ENCODE data around the gene PPFIA1.
"Not testable (repeated sequence)": the region's sequence is repeated elsewhere in the genome, so short reads cannot be mapped to it uniquely, and the experiment has no call there.

PPFIA1 gene

DNA sequence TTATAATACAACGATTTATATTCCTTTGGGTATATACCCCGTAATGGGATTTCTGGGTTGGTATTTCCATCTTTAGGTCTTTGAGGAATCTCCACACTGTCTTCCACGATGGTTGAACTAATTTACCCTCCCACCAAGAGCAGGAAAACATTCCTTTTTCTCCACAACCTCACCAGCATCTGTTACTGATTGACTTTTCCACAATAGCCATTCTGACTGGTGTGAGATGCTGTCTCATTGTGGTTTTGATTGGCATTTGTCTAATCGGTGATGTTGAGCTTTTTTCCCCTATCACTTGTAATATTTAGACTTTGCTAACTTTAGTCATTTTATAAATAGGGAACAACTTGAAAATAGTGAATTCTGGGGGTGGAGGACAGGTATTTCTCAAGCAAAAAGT lies 58.1 kb downstream of the PPFIA1 start:
- DNase-seq, result no peak

DNA sequence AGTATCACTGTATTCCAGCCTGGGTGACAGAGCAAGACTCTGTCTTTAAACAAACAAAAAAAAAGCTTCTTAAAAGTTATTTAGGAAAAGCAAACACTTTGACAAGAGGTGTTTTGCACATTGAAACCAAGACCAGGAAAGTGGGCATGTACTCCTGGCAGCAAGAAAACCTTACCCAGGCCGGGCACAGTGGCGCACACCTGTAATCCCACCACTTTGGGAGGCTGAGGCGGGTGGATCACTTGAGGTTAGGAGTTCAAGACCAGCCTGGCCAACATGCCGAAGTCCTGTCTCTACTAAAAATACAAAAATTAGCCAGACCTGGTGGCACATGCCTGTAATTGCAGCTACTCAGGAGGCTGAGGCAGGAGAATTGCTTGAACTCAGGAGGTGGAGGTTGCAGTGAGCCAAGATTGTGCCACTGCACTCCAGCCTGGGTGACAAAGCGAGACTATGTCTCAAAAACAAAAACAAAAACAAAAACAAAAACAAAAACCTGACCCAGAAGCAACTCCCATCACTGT lies 60.9 kb downstream of the PPFIA1 start:
- DNase-seq, result not testable (repeated sequence)

DNA sequence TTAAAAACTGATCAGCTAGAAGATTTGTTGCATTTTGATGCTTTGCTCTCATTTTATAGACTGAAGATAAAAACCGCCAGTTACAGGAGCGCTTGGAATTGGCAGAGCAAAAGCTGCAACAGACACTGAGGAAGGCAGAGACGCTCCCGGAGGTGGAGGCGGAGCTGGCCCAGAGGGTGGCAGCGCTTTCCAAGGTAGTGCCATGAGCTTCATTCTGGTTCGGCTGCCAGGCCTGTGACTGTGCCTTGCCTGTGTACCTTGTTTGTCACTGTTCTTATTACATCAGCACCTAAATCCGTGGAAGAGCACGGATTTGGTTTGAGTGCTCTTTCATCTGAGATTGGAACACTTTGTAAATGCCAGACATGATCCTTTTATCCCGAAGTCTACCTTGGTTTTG lies 61.4 kb downstream of the PPFIA1 start:
- DNase-seq, result no peak

DNA sequence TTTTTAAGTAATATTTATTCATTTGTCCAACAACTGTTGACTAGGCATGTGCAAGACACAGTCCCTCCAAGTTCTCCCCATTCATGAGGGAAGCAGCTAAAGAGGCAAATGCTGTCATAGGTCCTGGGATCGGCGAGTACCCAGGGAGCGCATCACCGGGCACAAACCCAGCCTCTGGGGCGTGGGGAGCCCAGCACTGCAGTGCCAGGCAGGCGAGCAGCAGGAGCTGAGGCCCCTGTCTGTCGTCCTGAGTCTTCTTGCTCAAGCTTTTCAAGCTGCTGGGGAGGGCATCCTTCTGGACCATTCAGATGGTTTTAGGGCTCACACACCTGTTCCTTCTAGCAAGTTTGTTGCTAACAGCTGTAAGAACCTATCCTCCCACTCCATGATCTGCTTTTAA lies 62.1 kb downstream of the PPFIA1 start:
- DNase-seq, result no peak

DNA sequence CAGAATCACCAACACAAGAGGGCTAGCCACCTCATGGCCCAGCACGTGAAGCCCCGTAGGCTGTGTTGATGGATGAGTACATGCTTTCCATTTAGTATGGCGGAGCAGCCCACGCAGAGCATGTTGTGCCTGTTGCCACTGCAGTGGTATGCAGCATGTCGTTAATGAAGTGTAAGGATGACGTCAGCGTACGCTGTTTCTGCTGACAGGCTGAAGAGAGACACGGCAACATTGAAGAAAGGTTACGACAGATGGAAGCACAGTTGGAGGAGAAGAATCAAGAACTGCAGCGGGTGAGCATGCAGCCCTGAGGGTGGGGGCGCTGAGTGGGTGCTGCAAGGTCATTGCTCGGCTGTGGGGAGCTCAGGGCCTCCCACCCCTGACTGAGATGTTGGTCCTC lies 62.8 kb downstream of the PPFIA1 start:
- DNase-seq, result no peak

DNA sequence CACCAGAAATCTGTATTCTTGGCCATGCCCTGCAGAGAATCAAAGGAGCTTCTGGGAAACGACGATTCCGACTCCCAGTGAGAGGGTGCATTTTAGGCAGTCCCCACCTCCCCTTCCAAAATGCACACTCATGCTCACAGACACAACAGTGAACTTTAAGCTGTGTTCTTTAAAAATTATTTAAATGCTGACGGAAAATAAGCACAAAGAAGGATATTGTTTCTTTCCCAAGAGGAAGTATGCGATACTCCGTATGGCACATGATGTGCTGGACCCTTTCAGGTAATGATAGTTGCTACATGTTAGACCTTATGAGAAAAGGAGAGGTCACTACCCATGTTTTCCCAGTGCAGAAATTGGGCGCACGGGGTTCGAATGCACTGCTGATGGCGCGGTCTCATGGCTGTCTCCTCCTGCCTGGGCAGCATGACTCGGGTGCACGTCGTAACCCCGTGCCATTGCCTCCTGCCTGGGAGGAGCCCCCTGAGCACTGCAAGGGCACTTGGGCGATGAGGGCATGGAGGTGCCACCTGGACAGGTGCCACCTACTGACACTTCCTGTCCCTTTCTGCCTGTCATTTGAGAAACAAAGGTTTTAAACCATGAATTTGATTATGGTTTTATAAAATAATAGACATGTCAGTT lies 64.0 kb downstream of the PPFIA1 start:
- DNase-seq, result no peak

DNA sequence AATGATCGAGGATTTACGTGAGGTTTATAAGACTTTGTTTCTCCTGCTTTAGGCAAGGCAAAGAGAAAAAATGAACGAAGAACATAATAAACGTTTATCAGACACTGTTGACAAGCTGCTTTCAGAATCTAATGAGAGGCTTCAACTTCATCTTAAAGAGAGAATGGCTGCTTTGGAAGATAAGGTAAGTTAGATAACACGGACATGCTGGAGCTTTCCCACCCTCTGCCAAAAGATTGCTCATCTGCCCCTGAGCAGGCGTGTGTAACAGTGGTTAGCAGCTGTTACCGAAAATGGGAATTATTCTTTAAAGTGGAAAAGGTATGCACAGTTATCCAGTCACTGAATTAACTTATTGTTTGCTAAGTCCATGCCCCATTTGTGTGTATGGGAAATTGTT lies 65.0 kb downstream of the PPFIA1 start:
- no peak for DNase-seq

DNA sequence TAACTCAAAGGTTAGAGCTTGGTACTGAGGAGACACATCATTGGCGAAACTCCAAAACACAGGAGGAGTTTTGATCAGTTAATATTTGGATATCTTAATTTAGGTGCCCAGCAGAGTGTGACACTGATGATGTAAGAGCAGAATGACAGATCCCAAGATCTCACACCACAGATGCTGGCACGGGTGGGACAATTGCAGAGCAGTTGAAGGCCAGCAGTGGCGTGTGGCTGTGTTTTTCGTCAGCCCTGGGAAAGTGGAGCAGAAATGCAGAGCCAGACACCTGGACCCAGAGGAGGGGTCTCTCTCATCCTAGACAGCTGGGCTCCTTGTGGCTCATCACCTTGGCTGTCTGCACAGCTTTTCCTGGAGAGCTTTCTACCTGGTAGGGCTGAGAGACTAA lies 68.1 kb downstream of the PPFIA1 start:
- no peak for DNase-seq

DNA sequence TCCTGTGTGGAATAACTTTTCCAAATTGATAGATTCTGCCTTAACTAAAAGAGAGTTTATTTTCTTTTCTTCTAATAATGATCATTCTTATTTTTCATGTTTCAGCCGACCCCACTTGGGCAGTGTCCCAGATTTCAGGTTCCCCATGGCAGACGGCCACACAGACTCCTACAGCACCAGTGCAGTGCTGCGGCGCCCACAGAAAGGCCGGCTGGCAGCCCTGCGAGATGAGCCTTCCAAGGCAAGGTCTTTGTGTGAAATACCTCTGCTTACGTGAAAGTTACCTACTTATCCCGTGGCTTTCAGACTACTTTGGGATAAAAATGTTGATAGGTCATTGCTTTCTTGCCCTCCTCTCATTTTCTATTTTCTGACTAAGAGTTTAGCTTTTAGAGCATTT lies 68.6 kb downstream of the PPFIA1 start:
- DNase-seq, result no peak

DNA sequence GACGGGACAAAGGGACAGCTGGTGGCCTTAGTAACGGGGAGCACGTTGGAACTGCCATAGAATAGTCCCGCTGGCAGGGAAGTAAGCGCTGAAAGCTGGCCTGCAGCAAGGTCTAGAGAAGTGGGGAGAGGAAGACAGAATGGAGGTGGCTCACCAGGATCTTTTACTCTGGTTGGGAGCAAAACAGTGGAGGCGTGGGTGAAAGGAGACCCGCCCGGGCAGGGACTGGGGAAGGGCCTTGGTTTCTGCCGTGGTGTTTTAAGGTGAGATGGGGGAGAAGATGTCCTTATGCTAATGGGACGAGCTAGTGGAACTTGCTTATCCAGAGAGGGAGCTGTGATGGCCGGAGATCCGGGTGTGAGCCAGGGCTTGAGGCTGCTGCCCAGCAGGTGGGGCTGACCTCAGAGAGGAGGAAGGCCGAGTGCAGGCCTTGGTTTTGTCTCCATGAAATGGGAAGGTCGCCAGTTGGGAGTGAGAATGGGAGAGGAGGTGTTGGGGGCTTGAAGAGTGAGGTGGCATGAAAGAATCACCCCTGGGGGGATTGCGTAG lies 71.5 kb downstream of the PPFIA1 start:
- no peak for DNase-seq

DNA sequence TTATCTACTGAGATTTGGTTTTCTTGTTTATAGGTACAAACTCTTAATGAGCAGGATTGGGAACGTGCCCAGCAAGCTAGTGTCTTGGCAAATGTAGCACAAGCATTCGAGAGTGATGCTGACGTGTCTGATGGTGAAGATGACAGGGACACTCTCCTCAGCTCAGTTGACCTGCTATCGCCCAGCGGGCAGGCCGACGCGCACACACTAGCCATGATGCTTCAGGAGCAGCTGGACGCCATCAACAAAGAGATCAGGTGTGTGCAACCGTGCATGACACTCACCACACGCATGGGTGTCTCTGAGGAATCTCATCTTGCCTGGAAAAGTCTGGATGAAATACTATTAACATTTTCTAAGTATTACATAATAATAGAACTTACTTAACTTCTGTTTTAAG lies 73.1 kb downstream of the PPFIA1 start:
- no peak for DNase-seq

DNA sequence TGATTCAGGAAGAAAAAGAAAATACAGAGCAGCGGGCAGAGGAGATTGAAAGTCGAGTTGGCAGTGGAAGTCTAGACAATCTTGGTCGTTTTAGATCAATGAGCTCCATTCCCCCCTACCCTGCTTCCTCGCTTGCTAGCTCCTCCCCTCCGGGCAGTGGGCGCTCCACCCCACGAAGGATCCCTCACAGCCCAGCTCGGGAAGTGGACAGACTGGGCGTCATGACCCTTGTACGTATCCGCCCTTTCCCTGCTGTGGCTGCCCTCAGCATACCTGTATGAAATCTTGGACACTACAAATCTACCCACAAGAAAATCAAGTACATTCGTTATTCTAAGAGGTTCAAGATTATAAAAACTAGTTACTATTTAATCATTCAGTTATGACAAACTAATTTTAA lies 77.7 kb downstream of the PPFIA1 start:
- DNase-seq, result no peak

DNA sequence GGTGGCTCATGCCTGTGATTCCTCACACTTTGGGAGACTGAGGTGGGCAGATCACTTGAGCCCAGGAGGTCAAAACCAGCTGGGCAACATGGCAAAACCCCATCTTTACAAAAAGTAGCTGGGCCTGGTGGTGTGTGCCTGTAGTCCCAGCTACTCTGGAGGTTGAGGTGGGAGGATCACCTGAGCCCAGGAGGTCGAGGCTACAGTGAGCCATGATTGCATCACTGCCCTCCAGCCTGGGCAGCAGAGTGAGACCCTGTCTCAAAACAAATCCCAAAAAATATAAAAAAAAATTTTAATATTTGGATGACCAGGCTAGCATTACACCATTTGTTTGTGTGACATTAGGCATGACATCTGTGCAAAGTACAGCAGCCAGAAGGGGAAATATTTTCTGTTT lies 78.1 kb downstream of the PPFIA1 start:
- DNase-seq, result no peak

DNA sequence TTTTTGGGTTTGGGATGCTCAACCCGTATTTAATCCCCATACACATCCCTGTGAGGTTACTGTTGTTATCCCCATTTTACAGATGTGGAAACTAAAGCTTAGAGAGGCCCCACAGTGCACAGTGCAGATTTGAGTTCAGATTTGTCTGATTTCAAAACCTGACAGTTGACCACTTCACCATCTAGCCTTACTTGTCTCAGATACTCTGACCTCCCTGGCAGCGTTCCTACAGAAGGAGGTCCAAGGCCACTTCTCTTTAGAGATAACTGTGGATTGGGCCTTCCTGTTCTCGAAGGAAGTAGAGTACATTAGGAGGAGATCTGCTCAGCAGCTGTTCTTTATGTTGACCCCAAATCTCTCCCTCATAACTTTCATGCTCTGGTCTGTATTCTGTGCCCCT lies 81.2 kb downstream of the PPFIA1 start:
- DNase-seq, result no peak

DNA sequence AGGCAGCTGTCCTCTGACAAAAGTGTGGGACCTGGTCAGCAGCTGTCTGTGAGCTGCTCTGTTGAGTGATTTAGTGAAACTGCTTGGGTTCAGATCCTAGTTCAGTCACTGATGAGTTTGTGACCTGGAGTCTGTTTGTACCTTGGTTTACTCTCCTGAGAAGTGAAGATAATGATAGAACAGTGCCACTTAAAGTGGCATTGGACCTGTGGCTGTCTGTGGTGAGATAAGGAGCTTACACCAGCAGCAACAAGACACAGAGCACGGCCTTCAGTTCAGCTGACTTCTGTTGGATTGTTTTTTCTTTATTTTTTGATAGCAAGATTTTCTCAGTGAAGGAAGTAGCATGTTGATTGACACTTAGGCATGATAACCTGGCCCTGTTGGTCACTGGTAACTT lies 81.6 kb downstream of the PPFIA1 start:
- DNase-seq, result no peak

DNA sequence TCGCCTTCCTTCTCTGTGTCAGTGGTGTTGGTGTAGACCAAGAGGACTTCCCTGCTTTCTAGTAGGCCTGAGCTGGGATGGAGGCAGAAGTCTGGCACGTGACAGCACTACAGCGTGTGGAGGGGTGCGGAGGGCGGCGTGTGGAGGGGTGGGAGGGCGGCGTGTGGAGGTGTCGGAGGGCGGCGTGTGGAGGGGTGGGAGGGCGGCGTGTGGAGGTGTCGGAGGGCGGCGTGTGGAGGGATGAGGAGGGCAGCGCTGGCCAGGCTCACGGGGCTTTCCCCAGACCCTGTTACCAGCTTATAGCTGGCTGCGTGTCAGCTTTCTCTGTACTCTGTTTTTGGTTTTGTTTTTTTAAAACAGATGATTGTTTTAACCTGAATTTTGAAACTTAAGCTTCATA lies 82.1 kb downstream of the PPFIA1 start:
- DNase-seq, result no peak

DNA sequence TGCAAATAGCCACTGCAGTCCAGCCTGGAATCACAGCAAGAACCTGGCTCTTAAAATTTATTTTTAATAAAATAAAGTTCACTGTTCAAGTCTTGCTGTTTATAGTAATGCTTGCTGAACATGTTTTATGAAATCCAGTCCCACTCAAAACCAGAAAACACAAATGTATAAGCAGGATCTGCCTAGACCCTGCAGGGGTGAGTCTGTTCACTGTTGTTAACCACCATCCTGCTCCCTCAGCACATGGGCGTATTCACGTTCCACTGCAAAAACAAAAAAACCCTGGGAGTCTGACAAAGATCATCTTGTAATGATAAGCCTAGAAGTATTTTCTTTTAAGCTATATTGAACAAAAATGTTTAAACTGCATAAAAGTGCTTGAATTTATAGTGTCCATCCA lies 82.8 kb downstream of the PPFIA1 start:
- no peak for DNase-seq

DNA sequence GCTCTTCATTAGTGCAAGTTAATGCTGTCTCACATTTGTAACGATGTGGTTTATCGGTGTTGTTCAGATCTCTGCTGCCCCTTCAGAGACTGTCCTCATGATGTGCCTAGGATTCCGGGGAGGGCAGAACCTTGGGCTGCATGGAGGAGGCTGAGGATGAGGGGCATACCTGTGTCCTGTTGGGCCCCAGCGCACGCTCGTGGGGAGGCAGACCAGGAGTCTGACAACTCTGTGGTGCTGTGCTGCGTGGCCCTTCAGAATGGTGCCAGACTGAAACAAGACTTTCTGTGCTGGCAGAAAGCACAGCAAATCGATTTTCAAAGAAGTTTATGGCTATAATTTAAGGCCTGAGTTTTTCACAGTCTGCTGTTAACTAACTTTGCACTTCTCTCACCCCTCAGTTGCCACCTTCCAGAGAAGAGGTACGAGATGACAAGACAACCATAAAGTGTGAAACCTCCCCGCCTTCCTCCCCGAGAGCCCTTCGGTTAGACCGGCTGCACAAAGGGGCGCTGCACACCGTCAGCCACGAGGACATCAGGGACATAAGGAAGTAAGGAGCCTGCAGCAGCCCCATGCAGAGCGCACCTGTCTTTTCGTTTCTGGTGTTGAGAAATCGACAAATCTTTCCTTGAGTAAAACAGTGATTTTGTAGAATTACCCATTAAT lies 83.5 kb downstream of the PPFIA1 start:
- no peak for DNase-seq

DNA sequence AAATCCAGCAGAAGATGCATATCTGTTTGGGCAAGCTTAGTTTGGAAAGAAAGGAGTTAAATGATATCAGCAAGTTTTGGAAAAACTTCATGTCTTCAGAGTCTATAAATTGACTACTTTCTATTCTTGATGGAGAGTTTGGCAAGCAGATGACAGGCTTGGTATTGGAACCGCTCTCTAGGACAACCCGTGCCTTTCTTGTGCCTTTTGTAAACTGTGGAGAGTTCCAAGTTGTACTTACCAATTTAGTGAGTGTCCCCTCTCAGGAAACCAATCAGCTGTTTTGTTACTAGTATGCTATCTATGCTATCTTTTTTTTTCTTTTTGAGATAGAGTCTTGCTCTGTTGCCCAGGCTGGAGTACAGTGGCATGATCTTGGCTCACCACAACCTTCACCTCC lies 84.1 kb downstream of the PPFIA1 start:
- DNase-seq, result no peak

DNA sequence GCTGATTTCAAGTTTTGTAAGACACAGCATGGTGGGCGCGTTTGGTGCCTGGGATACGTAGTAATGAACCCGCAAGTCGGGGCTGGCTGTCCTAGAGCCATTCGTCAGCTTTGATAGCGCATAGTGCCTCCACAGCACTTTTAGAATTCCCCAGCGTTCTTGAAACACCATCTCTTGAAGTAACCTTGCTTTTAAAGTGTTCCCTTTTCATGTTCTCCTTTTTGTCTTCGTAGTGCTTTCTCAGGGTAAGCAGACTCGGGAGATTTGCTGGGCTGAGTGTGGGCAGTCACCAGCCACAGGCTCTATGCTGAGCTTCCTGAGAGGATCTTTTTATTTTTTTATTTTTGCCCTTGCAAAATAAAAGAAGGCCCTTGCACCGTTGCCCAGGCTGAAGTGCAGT lies 88.3 kb downstream of the PPFIA1 start:
- no peak for DNase-seq

DNA sequence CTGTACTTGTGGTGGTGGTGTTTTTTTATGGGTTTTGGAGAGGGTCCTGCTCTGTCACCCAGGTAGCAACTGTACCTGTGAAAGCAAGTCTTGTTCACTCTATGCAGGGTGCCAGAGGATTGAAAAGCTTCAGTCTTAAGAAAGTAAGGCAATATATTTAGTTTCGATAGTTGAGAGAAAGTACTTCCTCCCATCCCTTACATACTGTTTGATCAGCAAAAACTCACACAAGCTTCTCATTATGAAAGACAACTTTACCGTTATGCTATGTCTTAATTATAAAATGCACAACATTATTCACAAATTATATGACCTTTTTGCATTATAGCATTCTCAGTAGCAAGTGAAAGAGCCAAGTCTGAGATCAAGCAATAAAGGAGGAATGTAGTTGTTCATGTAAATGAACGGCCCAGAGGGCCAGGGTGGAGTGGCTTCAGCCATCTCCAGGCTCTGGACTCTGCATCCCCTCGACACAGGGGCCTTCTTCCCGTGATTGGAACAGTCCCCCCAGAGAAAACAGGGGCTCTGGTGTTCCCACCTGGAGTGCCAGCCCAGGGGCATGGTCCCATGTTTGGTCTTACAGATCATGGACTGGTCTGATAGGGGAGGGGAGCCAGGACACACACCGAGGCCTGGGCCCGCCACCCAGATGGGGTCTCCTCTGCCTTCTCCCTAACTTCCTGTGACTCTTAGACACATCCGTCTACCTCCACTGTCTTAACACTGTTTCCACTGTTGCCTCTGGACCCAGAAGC lies 89.1 kb downstream of the PPFIA1 start:
- DNase-seq, result no peak

DNA sequence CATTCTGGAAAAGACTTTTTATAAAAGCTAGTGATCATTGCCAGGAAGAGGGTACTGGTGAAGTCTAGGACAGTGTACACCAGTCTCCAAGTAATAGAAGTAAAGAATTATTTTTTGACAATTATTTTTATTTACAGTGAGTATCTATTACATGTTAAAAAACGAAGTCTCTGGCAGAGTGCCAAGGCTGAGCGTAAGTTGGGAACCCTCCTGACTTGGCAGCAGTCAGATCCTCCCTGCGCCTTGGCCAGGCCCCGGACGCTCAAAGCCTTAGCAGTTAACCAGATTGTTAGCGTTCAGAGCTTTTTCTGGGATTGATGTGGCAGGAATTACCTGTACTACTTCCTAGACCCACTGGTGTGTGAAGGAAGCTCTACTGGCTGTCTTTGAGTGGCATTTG lies 89.7 kb downstream of the PPFIA1 start:
- DNase-seq, result no peak

DNA sequence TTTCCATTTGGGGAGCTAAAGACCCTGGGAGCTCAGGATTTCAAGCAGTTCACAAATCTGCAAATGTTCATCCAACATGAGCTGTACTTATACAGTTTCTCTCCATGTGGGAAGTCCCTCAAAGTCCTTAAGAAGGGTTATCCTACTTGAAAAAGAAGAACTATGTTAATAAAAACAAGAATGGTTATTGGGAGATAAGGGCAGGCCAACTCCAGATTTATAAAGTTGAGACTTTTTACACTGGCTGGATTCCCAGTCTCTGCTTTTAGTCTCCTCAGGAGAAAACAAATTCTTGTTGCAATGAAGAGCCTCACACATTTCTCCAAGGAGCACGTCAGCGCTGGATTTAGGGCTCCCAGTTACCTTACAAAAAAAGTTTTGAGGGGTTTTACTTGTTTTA lies 93.7 kb downstream of the PPFIA1 start:
- no peak for DNase-seq
